Motor neuron (in vitro differentiated cells): ENCODE results near the gene FAM83G. TPM values are rescaled to one million over a fixed set of nuclear protein-coding genes. Genes with fewer than 3 reads are reported as not detected.

ENCODE experiments used
- ATAC-seq, 8 experiments: fragments of 200-7000 bp; cut with Tn5 transposase; replicated peaks in 6 of 8; 2 replicates each; pipeline ENCODE4 v1.8.0; 2021; ENCODE audit warnings: mild to moderate bottlenecking in 8 of 8, moderate library complexity in 8 of 8
- H3K27ac ChIP-seq, 2 donors: fragments of 250-450 bp; sonication (Bioruptor Pico); 2 replicates each; pipeline ENCODE4 v1.9.0; 2021; ENCODE audit warnings: antibody characterized with exemption in 2 of 2, mild to moderate bottlenecking in 2 of 2, moderate library complexity in 1 of 2
- H3K4me1 ChIP-seq, 2 donors: fragments of 250-450 bp; sonication (Bioruptor Pico); replicated peaks in 1 of 2; 2 replicates each; pipeline ENCODE4 v1.6.1; 2021; ENCODE audit warnings: antibody characterized with exemption in 2 of 2, mild to moderate bottlenecking in 2 of 2, moderate library complexity in 1 of 2
- H3K4me3 ChIP-seq, 5 donors: fragments of 250-450 bp; sonication (Bioruptor Pico); 2 replicates each; pipeline ENCODE4 v1.9.0; 2021; ENCODE audit warnings: antibody characterized with exemption in 5 of 5, mild to moderate bottlenecking in 5 of 5, moderate library complexity in 4 of 5
- WGBS, 10 experiments: fragments of 450-650 bp; shearing (Covaris generic); methylation state at CpG; one replicate each; pipeline ENCODE4 v1.0.0; 2022; 5-methylcytosine and 5-hydroxymethylcytosine counted together
- in situ Hi-C, 9 experiments: fragments of 400-800 bp; cut with MboI; loops; one replicate each; pipeline ENCODE4 v1.15.0; 2021; ENCODE audit warnings: low sequenced_read_pairs in 9 of 9, low pct_unique_long_range_greater_than_20kb in 2 of 9; ENCODE audit not compliant: unreplicated experiment in 9 of 9
- total RNA-seq, 8 experiments: library from RNA; unstranded; fragments of 300-600 nt; gene quantifications; 2 replicates each; pipeline versions ENCODE4 v1.2.3 to v1.2.4, GENCODE V29; 2022

The FAM83G gene
- total RNA-seq, 8 experiments from 2014 or later: 0.37 to 5.9 (median 2.0) TPM

DNA sequence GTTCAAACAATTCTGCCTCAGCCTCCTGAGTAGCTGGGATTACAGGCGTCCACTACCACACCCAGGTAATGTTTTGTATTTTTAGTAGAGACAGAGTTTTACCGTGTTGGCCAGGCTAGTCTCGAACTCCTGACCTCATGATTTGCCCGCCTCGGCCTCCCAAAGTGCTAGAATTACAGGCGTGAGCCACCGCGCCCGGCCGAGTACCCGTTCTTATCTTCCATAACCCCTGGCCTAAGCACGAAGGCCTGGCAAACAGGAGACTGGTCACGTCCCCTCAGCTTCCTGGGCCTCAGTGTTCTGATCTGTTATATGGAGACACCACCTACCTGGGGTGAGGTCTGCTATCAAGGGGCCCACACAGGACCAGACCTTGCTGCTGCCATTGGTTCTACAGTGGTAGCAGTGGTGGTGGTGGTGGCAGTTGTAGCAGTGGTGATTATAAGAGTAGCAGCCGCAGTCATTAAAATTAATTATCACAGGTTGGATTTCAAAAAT is 51.3 kb downstream of the FAM83G start:
- 60 to 100% (median 93%) methylated on average over 1 to 8 of the region's 14 CpGs; no CpG with 5 or more reads in 3 of the 10 experiments for WGBS, 10 experiments
- H3K4me3 ChIP-seq: no peak overlapping the region
- no peak overlapping the region for H3K27ac ChIP-seq
- in situ Hi-C loops: no loop called here
- H3K4me1 ChIP-seq: no peaks in the 10 kb centered on the region
- ATAC-seq: no peak

DNA sequence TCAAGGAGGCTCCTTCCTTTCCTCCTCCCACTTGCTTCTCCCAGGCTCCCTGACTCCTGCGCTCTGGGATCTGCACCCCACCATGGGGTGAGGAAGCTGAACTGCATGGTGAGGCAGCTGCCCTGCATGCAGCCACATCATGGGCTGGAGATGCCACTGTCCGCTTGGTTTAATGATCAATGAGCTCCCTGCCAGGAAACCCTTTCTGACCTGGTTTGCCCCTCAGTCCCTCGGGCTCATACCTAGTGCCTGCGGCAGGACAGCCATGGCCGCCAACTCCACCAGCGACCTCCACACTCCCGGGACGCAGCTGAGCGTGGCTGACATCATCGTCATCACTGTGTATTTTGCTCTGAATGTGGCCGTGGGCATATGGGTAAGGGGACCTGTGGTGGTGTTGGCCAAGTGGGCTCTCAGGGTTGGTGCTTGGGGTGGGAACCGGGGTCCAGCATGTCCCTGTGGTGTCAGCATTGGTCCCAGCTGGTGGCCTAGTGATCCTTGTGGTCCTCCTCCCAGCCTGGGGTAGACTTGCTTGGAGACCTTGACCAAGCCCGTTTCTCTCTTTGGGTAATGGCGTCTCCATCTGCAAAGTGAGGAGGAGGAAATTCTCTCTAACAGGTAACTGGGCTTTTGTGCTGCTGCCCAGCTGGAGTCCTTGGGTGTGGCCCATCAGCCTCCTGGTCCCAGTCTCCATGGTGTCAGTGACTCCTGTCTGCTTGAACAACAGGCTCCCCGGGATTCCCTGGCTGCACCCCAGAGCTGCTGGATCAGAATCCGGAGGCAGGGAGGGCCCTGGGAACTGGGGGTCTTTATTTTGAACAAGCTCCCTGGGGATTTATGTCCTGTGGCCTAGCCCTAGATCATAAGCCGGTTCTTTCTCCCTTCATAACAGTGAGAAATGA is 52.4 kb downstream of the FAM83G start, which contains the start of gene SLC5A10:
Gene SLC5A10 (plus strand): TSS at position 225 of the 902 bp plus-strand sequence. CDS start 41 bp downstream, at position 266.
- peak in 1 of 8 experiments; percentile 61 for ATAC-seq
- in situ Hi-C loops: no loop called here
- Histone ChIP-seq H3K4me3 (no peak within 1 kb of the TSS), H3K27ac (no peak within 1 kb of the TSS), H3K4me1 (no peaks in the 10 kb centered on the region)
- 50 to 100% (median 87%) methylated on average over 1 to 10 of the region's 17 CpGs; no CpG with 5 or more reads in 4 of the 10 experiments for WGBS, 10 experiments

DNA sequence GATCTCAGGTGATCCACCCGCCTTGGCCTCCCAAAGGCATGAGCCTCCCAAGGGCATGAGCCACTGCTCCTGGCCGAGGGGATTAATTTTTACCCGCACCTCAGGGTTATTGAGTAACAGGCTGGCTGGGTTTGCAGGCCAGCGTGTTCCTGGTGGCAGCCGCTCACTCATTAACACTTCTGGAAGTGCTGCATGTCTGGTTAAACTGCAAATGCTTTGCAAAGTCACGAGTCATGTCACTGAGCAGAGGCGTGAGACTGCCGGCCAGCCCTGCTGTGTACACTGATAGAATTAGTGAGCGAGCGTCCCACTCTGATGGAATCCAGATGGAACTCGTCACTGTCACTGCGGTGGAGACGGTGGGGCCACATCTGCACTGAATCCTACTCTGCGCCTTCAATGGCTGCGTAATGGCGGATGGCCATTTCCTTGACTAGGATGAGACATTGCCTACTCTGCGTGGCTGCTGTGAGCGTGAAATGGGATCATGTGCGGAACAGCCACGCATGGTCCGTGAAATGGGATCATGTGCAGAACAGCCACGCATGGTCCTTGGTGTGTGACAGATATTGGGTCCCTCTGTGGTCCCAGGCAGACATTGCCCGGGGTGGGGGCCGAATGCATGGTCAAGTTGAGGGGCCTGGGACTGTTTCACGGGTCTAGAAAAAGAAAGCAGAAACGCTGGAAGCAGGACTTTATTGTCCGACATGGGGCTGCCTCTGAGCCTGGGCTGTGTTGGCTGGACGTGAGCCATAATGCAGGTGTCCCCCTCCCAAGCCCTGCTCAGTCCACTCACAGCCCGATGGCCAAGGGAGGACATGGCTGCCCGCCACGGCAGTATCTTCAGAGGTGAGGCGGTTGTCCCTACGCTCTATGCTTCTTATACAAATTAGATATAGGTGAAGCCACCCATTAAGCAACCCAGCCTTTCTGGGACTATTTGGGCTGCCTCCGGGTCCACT is 53.3 kb downstream of the FAM83G start:
- peak; percentile 52 to 89 (median 72) for ATAC-seq
- H3K4me3 ChIP-seq: no peak overlapping the region
- in situ Hi-C loops: no loop called here
- no peak overlapping the region for H3K27ac ChIP-seq
- no peaks in the 10 kb centered on the region for H3K4me1 ChIP-seq
- WGBS, 10 experiments: 17 to 94% (median 71%) methylated on average over 2 to 16 of the region's 34 CpGs; no CpG with 5 or more reads in 2 of the 10 experiments

DNA sequence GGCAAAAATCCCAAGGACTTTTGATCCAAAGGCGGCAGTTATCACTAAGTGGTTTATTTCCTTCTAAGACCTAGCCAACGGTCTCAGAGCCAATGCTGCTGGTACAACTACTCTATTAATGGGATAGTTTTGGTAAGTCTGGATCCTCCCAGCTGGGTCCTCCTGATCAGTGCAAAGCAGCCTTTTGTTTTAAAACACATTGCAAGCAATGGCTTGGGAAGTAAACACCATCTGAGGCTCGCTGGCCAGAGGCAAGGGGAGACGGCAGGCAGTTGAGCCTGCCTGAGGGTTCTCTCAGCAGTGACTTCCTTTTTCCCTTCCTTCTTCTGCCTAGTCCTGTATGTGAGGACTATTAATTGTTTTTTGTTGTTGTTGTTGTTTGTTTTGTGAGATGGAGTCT is 54.2 kb downstream of the FAM83G start:
- in situ Hi-C loops: no loop called here
- ATAC-seq: no peak
- Histone ChIP-seq H3K4me3 (no peak overlapping the region), H3K27ac (no peak overlapping the region), H3K4me1 (no peaks in the 10 kb centered on the region)
- WGBS, 10 experiments: 60 to 100% (median 89%) methylated on average over 1 to 4 of the region's 4 CpGs; no CpG with 5 or more reads in 2 of the 10 experiments

DNA sequence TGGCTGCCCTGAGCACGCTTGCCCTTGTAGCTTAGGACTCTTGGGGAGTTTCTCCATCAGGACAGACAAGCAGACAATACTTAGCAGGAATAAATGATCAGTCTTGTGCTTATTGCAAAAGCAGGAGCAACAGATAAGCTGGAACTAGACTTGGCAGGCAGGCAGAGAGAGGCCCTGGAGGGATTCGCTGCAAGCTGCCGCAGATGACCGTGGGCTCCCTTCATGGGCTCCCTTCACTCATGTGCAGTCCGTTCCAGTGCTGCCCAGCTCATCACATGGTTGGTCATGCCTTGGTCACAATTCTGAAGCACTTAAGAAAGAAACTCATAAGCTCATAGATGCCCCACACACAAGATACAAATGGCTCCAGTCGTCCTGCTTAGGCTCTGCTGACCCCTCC is 55.0 kb downstream of the FAM83G start:
- H3K4me3 ChIP-seq: no peak overlapping the region
- no peak for ATAC-seq
- WGBS, 10 experiments: 0 to 100% (median 80%) methylated on average over 1 to 5 of the region's 6 CpGs; no CpG with 5 or more reads in 3 of the 10 experiments
- H3K4me1 ChIP-seq: no peaks in the 10 kb centered on the region
- no peak overlapping the region for H3K27ac ChIP-seq
- in situ Hi-C loops: loop anchor here in 1 of 9 experiments (25.0 kb wide), 1 partner anchor 137 kb away; no protein-coding TSS in a partner anchor

DNA sequence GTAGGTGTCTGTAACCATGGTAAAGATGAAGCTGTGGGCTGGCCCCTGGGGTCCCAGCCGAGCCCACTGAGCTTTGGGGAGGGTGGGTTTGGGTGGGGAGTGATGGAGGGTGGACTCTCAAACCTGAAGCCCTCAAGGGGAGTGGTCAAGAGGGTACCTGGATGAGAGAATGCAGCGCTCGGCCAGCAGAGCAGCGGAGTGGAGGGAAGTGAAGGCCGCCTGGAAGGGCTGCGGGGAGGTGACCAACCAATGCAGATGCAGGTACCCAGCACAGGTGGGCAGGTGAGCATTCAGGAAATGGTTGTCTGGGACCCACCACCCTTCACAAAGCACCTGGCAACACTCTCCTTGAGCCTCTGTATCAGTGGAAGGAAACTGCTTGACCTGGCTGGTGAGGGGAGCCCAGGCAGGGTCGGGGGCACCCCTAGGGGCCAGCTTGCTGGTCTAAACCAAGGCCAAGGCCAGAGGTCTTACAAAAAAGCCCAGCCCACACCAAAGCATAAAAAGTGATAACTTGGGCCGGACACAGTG is 56.0 kb downstream of the FAM83G start:
- WGBS, 10 experiments: 14 to 100% (median 88%) methylated on average over 1 to 2 of the region's 8 CpGs; no CpG with 5 or more reads in 5 of the 10 experiments
- H3K27ac ChIP-seq: no peak overlapping the region
- in situ Hi-C loops: loop anchor here in 1 of 9 experiments (25.0 kb wide), 1 partner anchor 136 kb away; no protein-coding TSS in a partner anchor
- H3K4me3 ChIP-seq: no peak overlapping the region
- no peak for ATAC-seq
- H3K4me1 ChIP-seq: no peaks in the 10 kb centered on the region

DNA sequence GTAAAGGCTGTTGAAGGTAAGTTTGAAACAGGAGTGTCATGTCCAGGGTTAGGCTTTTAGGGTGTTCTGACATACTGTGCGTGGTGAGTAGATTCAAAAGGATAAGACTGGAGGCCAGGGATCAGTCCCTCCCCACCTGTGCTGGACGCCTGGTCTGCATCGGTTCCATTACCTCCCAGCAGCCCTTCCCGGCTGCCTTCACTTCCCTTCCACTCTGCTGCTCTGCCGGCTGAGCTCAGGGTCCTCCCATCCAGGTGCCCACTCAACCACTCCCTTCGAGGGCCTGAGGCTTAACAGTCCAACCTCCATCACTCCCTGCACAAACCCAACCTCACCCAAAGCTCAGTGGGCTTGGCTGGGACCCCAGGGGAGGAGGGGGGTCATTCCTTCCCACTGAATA is 56.7 kb downstream of the FAM83G start:
- 0 to 100% (median 80%) methylated on average over 1 to 3 of the region's 6 CpGs; no CpG with 5 or more reads in 5 of the 10 experiments for WGBS, 10 experiments
- Histone ChIP-seq H3K4me3 (no peak overlapping the region), H3K27ac (no peak overlapping the region), H3K4me1 (no peaks in the 10 kb centered on the region)
- in situ Hi-C loops: loop anchor here in 1 of 9 experiments (25.0 kb wide), 1 partner anchor 136 kb away; no protein-coding TSS in a partner anchor
- no peak for ATAC-seq

DNA sequence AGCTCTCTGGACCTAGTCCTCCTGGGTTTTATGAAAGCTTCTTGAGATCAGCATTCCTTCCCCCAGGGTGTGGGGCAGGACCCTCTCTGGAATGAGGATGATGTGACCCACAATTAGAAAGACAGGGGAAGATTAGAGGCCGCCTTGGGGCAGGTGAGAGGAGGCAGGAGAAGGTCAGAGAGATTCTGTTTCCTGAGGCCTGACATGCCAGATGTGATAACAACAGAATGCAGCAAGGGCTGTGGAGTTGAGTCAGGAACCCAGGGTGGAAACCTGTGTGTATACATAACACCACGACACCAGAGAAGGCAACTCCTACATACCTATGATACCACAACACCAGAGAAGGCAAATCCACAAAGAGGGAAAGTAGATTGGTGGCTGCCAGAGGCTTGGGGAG is 58.0 kb downstream of the FAM83G start:
- in situ Hi-C loops: loop anchor here in 1 of 9 experiments (25.0 kb wide), 1 partner anchor 134 kb away; no protein-coding TSS in a partner anchor
- Histone ChIP-seq H3K4me1 (no peaks in the 10 kb centered on the region), H3K4me3 (no peak overlapping the region), H3K27ac (no peak overlapping the region)
- ATAC-seq: peak in 3 of 8 experiments; percentile 36 to 67 (median 63)
- 0 to 68% (median 39%) methylated on average over 1 to 2 of the region's 2 CpGs; no CpG with 5 or more reads in 6 of the 10 experiments for WGBS, 10 experiments

DNA sequence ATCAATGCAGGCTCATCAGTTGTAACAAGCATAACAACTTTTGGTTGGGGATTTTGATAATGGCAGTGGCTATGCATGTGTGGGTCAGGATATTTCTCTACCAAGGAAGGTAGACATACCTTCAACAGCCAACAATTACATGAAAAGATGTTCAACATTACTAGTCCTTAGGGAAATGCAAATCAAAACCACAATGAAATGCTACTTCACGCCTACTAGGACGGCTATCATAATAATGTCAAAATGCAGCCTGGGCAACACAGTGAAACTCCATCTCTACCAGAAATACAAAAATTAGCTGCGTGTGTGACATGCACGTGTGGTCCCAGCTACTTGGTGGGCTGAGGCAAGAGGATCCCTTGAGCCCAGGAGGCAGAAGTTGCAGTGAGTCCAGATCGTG is 59.9 kb downstream of the FAM83G start:
- Histone ChIP-seq H3K27ac (no peak overlapping the region), H3K4me3 (no peak overlapping the region), H3K4me1 (no peaks in the 10 kb centered on the region)
- WGBS, 10 experiments: 0 to 100% (median 77%) methylated on average over 1 to 5 of the region's 5 CpGs
- in situ Hi-C loops: loop anchor here in 1 of 9 experiments (25.0 kb wide), 1 partner anchor 132 kb away; no protein-coding TSS in a partner anchor
- ATAC-seq: no peak

DNA sequence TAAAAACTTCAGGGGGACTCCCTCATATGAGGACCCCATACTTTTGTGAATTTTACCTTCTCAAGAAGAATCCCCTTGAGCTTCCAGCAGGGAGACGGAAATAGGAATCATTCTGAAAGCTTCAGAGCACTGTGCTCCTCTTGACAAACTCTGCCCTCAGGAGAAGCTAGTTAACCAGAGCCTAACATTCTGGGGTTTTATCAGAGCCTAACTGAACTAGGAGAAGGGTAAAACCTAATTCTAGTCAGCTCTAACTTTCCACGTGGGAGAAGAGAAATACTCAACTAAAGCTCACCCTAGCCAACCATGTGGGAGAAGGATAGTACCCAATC is 65.9 kb downstream of the FAM83G start:
- Histone ChIP-seq H3K4me1 (no peaks in the 10 kb centered on the region), H3K4me3 (no peak overlapping the region), H3K27ac (no peak overlapping the region)
- WGBS, 10 experiments: 6 to 100% (median 97%) methylated on average over 1 to 2 of the region's 2 CpGs; no CpG with 5 or more reads in 4 of the 10 experiments
- in situ Hi-C loops: loop anchor here in 1 of 9 experiments (25.0 kb wide), 1 partner anchor 126 kb away; no protein-coding TSS in a partner anchor
- ATAC-seq: no peak

DNA sequence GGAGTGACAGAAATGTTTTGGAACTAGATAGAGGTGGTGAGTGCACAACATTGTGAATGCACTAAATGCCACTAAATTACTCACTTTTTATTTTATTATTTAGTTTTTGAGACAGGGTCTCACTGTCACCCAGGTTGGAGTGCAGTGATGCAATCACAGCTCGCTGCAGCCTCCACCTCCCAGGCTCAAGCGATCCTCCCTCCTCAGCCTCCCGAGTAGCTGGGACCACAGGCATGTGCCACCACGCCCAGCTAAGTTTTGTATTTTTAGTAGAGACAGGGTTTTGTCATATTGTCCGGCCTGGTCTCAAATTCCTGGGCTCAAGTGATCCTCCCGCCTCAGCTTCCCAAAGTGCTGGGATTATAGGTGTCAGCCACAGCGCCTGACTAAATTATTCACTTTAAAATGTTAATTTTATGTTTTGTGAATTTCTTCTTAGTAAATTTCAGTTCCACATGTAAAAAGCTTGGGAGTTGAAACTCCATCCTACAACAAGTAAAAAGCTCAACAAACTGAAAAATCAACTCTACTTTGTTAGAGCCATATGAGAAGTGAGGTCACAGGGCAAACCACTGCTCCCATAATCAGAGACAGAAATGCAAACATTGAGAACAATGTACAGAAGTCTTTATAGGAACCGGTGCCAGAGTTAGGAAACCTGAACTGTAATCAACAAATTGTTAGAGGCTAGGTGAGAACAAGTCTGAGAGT is 66.4 kb downstream of the FAM83G start:
- in situ Hi-C loops: loop anchor here in 1 of 9 experiments (25.0 kb wide), 1 partner anchor 126 kb away; no protein-coding TSS in a partner anchor
- WGBS, 10 experiments: 56 to 100% (median 77%) methylated on average over 1 to 6 of the region's 8 CpGs; no CpG with 5 or more reads in 3 of the 10 experiments
- Histone ChIP-seq H3K4me3 (no peak overlapping the region), H3K4me1 (no peaks in the 10 kb centered on the region), H3K27ac (no peak overlapping the region)
- no peak for ATAC-seq
